Natural killer cell (primary cell): Measurements from ENCODE around the gene SFSWAP. TPM values are rescaled to one million over a fixed set of nuclear protein-coding genes. Genes with fewer than 3 reads are reported as not detected.

Experiments used
- ATAC-seq, 3 donors: fragments of 150-1000 bp in 2 of 3; fragments of 200-7000 bp in 1 of 3; cut with Tn5 transposase; 1 replicate in 1 of 3; 2 replicates in 2 of 3; pipeline ENCODE4 v1.10.0; 2021; ENCODE audit warnings: mild to moderate bottlenecking in 2 of 3, moderate library complexity in 2 of 3
- DNase-seq, 2 donors: peaks; one replicate each; pipeline versions ENCODE4 v3.0.0 to v3.0.0-alpha.2; 2013 to 2021; ENCODE audit warnings: mixed read lengths in 1 of 2
- H3K27ac ChIP-seq: one replicate; pipeline ENCODE4 v1.5.1; 2013; ENCODE audit warnings: mild to moderate bottlenecking, low read length
- H3K27me3 ChIP-seq: one replicate; pipeline ENCODE4 v1.6.1; 2013; ENCODE audit warnings: low read length; ENCODE audit not compliant: control insufficient read depth, insufficient read depth
- H3K36me3 ChIP-seq: one replicate; pipeline ENCODE4 v1.6.1; 2013; ENCODE audit warnings: low read length; ENCODE audit not compliant: control insufficient read depth, insufficient read depth
- H3K4me1 ChIP-seq: one replicate; pipeline ENCODE4 v1.6.1; 2013; ENCODE audit warnings: low read length; ENCODE audit not compliant: control insufficient read depth, insufficient read depth
- H3K4me3 ChIP-seq: one replicate; pipeline ENCODE4 v1.5.1; 2013; ENCODE audit warnings: low read length
- H3K9me3 ChIP-seq: one replicate; pipeline ENCODE4 v1.6.1; 2013; ENCODE audit warnings: low read length; ENCODE audit not compliant: control insufficient read depth, insufficient read depth
- H3K27ac Mint-ChIP-seq, 2 donors: one replicate each; pipeline ENCODE4 v1.8.0; 2022; ENCODE audit warnings: mild to moderate bottlenecking in 2 of 2, mixed read lengths in 2 of 2, moderate library complexity in 1 of 2
- H3K27me3 Mint-ChIP-seq, 2 donors: one replicate each; pipeline ENCODE4 v1.8.0; 2022; ENCODE audit warnings: low read depth in 2 of 2, mixed read lengths in 2 of 2
- H3K36me3 Mint-ChIP-seq: one replicate; pipeline ENCODE4 v1.8.0; 2022; ENCODE audit warnings: mixed read lengths
- H3K4me1 Mint-ChIP-seq, 2 donors: one replicate each; pipeline ENCODE4 v1.8.0; 2022; ENCODE audit warnings: mixed read lengths in 2 of 2
- H3K4me3 Mint-ChIP-seq: one replicate; pipeline ENCODE4 v1.8.0; 2022; ENCODE audit warnings: mild to moderate bottlenecking, moderate library complexity, mixed read lengths
- H3K9me3 Mint-ChIP-seq, 2 donors: one replicate each; pipeline ENCODE4 v1.8.0; 2022; ENCODE audit warnings: mixed read lengths in 2 of 2
- WGBS: methylation state at CpG from one replicate; pipeline ENCODE4 v1.1.7; 2013; ENCODE audit warnings: missing lambda C conversion rate; ENCODE audit not compliant: insufficient coverage; 5-methylcytosine and 5-hydroxymethylcytosine counted together
- intact Hi-C: fragments of 100-400 bp; cut with micrococcal nuclease; formaldehyde crosslinking; loops from one replicate; pipeline ENCODE4 v1.14.2; 2022
- total RNA-seq, 4 donors: library from RNA; stranded (reverse); fragments of 120-200 nt in 1 of 4; gene quantifications; one replicate each; pipeline versions ENCODE4 v1.2.3 to v1.2.4, GENCODE V29; 2013 to 2022
- TF ChIP-seq, protein P1 (sequence below): fragments of 200-600 bp; IDR thresholded peaks from one replicate; pipeline ENCODE4 v1.8.0; 2022; ENCODE audit warnings: antibody characterized with exemption

SFSWAP gene
- total RNA-seq, 3 donors from 2014 or later (not counting 1 experiment from before 2014, with no cell fraction given): 99.1 to 109 (median 102) TPM

DNA sequence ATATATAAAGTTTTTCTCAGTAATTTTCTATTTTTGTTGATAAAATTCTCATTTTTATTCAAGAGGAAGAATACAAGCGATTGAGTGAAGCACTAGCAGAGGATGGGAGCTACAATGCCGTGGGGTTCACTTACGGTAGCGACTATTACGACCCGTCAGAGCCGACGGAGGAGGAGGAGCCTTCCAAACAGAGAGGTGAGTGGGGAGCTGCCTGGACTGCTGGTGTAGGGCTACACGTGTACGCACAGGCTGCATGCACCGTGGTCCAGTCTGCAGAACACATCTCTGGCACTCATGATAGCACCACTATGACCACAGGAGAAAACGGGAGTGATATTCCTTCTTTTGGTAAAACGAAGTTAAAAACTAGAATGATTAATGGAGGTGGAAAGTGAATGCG lies 3.9 kb downstream of the SFSWAP start:
- Histone ChIP-seq H3K27me3 (no peaks in the 10 kb centered on the region), H3K9me3 (no peaks in the 10 kb centered on the region), H3K4me3 (no peak overlapping the region), H3K4me1 (peaks cover 21% of the 10 kb centered on the region), H3K36me3 (peaks cover 57% of the 10 kb centered on the region), H3K27ac (no peak overlapping the region)
- 98% methylated on average over 13 of the region's 14 CpGs for WGBS
- Mint-ChIP-seq H3K27ac (no peak overlapping the region), H3K36me3 (peaks cover 27% of the 10 kb centered on the region), H3K4me1 (peaks cover 14 to 28% of the 10 kb centered on the region in 2 donors), H3K27me3 (no peaks in the 10 kb centered on the region), H3K9me3 (no peaks in the 10 kb centered on the region), H3K4me3 (no peak overlapping the region)
- DNase-seq (no peak), ATAC-seq (no peak)
- TF ChIP-seq, protein P1, sequence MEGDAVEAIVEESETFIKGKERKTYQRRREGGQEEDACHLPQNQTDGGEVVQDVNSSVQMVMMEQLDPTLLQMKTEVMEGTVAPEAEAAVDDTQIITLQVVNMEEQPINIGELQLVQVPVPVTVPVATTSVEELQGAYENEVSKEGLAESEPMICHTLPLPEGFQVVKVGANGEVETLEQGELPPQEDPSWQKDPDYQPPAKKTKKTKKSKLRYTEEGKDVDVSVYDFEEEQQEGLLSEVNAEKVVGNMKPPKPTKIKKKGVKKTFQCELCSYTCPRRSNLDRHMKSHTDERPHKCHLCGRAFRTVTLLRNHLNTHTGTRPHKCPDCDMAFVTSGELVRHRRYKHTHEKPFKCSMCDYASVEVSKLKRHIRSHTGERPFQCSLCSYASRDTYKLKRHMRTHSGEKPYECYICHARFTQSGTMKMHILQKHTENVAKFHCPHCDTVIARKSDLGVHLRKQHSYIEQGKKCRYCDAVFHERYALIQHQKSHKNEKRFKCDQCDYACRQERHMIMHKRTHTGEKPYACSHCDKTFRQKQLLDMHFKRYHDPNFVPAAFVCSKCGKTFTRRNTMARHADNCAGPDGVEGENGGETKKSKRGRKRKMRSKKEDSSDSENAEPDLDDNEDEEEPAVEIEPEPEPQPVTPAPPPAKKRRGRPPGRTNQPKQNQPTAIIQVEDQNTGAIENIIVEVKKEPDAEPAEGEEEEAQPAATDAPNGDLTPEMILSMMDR: no peak
- intact Hi-C loops: loop anchor here (10.0 kb wide), 1 partner anchor 110 kb away; no protein-coding TSS in a partner anchor

DNA sequence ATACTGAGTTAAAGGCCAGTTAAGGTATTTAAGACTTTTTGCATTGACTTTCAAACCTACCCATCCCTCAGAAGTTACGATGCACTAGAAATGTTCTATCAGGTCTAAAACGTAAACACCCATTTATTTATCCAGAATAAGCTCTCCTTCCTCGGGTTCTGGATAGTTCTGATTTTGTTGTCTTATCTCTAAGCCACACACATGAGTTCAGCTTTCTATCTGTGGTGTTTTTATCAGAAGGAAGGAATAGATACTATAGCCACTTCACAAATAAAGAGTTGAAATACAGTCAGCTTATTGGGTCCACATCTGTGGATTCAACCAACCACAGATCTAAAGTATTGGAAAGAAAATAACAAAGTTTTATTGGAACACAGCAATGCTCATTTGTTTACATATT lies 5.4 kb downstream of the SFSWAP start:
- peaks cover 37% of the 10 kb centered on the region for H3K36me3 Mint-ChIP-seq
- Histone ChIP-seq H3K4me3 (no peak overlapping the region), H3K9me3 (no peaks in the 10 kb centered on the region), H3K27me3 (no peaks in the 10 kb centered on the region), H3K27ac (no peak overlapping the region), H3K4me1 (peaks cover 14% of the 10 kb centered on the region), H3K36me3 (peaks cover 73% of the 10 kb centered on the region)
- H3K4me1 Mint-ChIP-seq: peaks cover 14 to 16% of the 10 kb centered on the region in 2 donors
- WGBS: 100% methylated on average over 2 of the region's 3 CpGs
- H3K9me3 Mint-ChIP-seq: no peaks in the 10 kb centered on the region
- TF ChIP-seq, protein P1: no peak
- intact Hi-C loops: loop anchor here (10.0 kb wide), 1 partner anchor 111 kb away; no protein-coding TSS in a partner anchor
- no peak for ATAC-seq
- DNase-seq: no peak
- no peak overlapping the region for H3K4me3 Mint-ChIP-seq
- H3K27ac Mint-ChIP-seq: no peak overlapping the region
- no peaks in the 10 kb centered on the region for H3K27me3 Mint-ChIP-seq

- peaks cover 0 to 17% of the 10 kb centered on the region in 2 donors for H3K4me1 Mint-ChIP-seq
- no peak overlapping the region for H3K4me3 ChIP-seq
- H3K4me3 Mint-ChIP-seq: no peak overlapping the region
- no peaks in the 10 kb centered on the region for H3K9me3 Mint-ChIP-seq
- ATAC-seq (no peak), DNase-seq (no peak)
- no peaks in the 10 kb centered on the region for H3K4me1 ChIP-seq
- WGBS: 96% methylated on average over 8 of the region's 8 CpGs
- H3K36me3 ChIP-seq: peaks cover 82% of the 10 kb centered on the region
- H3K27ac ChIP-seq: no peak overlapping the region
- no peaks in the 10 kb centered on the region for H3K27me3 ChIP-seq
- H3K27me3 Mint-ChIP-seq: no peaks in the 10 kb centered on the region
- H3K9me3 ChIP-seq: no peaks in the 10 kb centered on the region
- TF ChIP-seq, protein P1: no peak
- H3K36me3 Mint-ChIP-seq: peaks cover 22% of the 10 kb centered on the region
- no peak overlapping the region for H3K27ac Mint-ChIP-seq
- intact Hi-C loops: no loop called here
Measured at GRCh38 chr12:131720241-131720640, 9.4 kb downstream of the SFSWAP start.

- TF ChIP-seq, protein P1: no peak
- no peak for ATAC-seq
Measured at GRCh38 chr12:131720921-131721320, 10.0 kb downstream of the SFSWAP start.

More at GRCh38 chr12:131720921-131721320, 10.0 kb downstream of the SFSWAP start:
- peaks cover 0 to 17% of the 10 kb centered on the region in 2 donors for H3K4me1 Mint-ChIP-seq
- H3K4me3 ChIP-seq: no peak overlapping the region
- 95% methylated on average over 7 of the region's 7 CpGs for WGBS
- no peak overlapping the region for H3K4me3 Mint-ChIP-seq
- H3K27ac ChIP-seq: no peak overlapping the region
- no peaks in the 10 kb centered on the region for H3K9me3 ChIP-seq
- H3K27me3 ChIP-seq: no peaks in the 10 kb centered on the region
- H3K27me3 Mint-ChIP-seq: no peaks in the 10 kb centered on the region
- no peak overlapping the region for H3K27ac Mint-ChIP-seq
- H3K9me3 Mint-ChIP-seq: no peaks in the 10 kb centered on the region
- intact Hi-C loops: no loop called here
- H3K36me3 Mint-ChIP-seq: peaks cover 21% of the 10 kb centered on the region
- no peaks in the 10 kb centered on the region for H3K4me1 ChIP-seq
- DNase-seq: no peak
- H3K36me3 ChIP-seq: peaks cover 82% of the 10 kb centered on the region
